ENCODE data around the gene HRNR. TPM values are rescaled to one million over a fixed set of nuclear protein-coding genes. Genes with fewer than 3 reads are reported as not detected.
"Not testable (repeated sequence)": the region's sequence is repeated elsewhere in the genome, so short reads cannot be mapped to it uniquely, and the experiment has no call there.

The HRNR gene
- polyA plus RNA-seq, 1 of the 3 experiments (the other 2 are of a cell fraction), result not detected

- Histone ChIP-seq H3K4me3 (ENCODE audit: low read depth in 2 of 2, low read length in 1 of 2) (no peak overlapping the region), H3K9ac (no peak overlapping the region), H3K9me2 (no peaks in the 10 kb centered on the region), H2AFZ (ENCODE audit: low read depth) (no peak overlapping the region), H3K4me1 (ENCODE audit: control insufficient read depth in 1 of 2, insufficient read depth in 2 of 2, low read depth in 1 of 2, low read length in 1 of 2) (no peaks in the 10 kb centered on the region), H3K79me2 (ENCODE audit: insufficient read depth) (no peaks in the 10 kb centered on the region), H4K20me1 (ENCODE audit: insufficient read depth) (no peaks in the 10 kb centered on the region), H3K27me3 (ENCODE audit: insufficient read depth) (no peaks in the 10 kb centered on the region), H3F3A (replicated peaks; ENCODE audit: insufficient read depth) (no peaks in the 10 kb centered on the region), H3K9me3 (no peaks in the 10 kb centered on the region), H3K27ac (ENCODE audit: low read depth in 2 of 2, low read length in 1 of 2) (no peak overlapping the region), H3K36me3 (replicated peaks in 1 of 2; ENCODE audit: control insufficient read depth in 1 of 2, insufficient read depth in 2 of 2, low read length in 1 of 2) (no peaks in the 10 kb centered on the region), H3K4me2 (no peak overlapping the region)
- 14% methylated on average over 17 of the region's 24 CpGs for WGBS (ENCODE audit: low lambda C conversion rate)
- ChIA-PET CTCF (no interaction called here), POLR2A (no interaction called here)
- TF ChIP-seq FOXJ3 (CRISPR knock-in tag; IDR thresholded peaks at IDR 0.05), result no peak
- TF ChIP-seq PBX3 (IDR thresholded peaks at IDR 0.05), result no peak
- TF ChIP-seq SMC3 (IDR thresholded peaks at IDR 0.05; ENCODE audit: low read depth, low read length), result no peak
- no peak for TF ChIP-seq MEF2A (IDR thresholded peaks at IDR 0.05; ENCODE audit: borderline replicate concordance, low read depth)
- TF ChIP-seq NFIC (IDR thresholded peaks at IDR 0.05; ENCODE audit: borderline replicate concordance), result no peak
- no peak for TF ChIP-seq GATA2 (CRISPR knock-in tag; IDR thresholded peaks at IDR 0.05)
- TF ChIP-seq ELF1 (IDR thresholded peaks at IDR 0.05), result no peak
- no peak for TF ChIP-seq SIN3A (IDR thresholded peaks at IDR 0.05; ENCODE audit: borderline replicate concordance, low read depth, low read length)
- no peak for TF ChIP-seq NRF1 (IDR thresholded peaks at IDR 0.05; ENCODE audit: low read depth, low read length)
- no peak for DNase-seq
Observed at GRCh38 chr1:152218762-152219436, 5.1 kb downstream of the HRNR start.

- DNase-seq; POLR2A ChIA-PET; H2AFZ ChIP-seq (ENCODE audit: low read depth); H3K4me1 ChIP-seq (ENCODE audit: control insufficient read depth in 1 of 2, insufficient read depth in 2 of 2, low read depth in 1 of 2, low read length in 1 of 2); CTCF ChIA-PET; H3K9me3 ChIP-seq; H4K20me1 ChIP-seq (ENCODE audit: insufficient read depth); H3K27me3 ChIP-seq (ENCODE audit: insufficient read depth); H3K4me2 ChIP-seq; H3F3A ChIP-seq (replicated peaks; ENCODE audit: insufficient read depth); H3K79me2 ChIP-seq (ENCODE audit: insufficient read depth); H3K4me3 ChIP-seq (ENCODE audit: low read depth in 2 of 2, low read length in 1 of 2); H3K9me2 ChIP-seq; H3K36me3 ChIP-seq (replicated peaks in 1 of 2; ENCODE audit: control insufficient read depth in 1 of 2, insufficient read depth in 2 of 2, low read length in 1 of 2); H3K9ac ChIP-seq; H3K27ac ChIP-seq (ENCODE audit: low read depth in 2 of 2, low read length in 1 of 2): not testable (repeated sequence)
- WGBS (ENCODE audit: low lambda C conversion rate), result 12% methylated on average over 13 of the region's 13 CpGs
Observed at GRCh38 chr1:152215604-152216003, 8.4 kb downstream of the HRNR start.

- H4K20me1 ChIP-seq (ENCODE audit: insufficient read depth); DNase-seq; H3K79me2 ChIP-seq (ENCODE audit: insufficient read depth); H3K36me3 ChIP-seq (replicated peaks in 1 of 2; ENCODE audit: control insufficient read depth in 1 of 2, insufficient read depth in 2 of 2, low read length in 1 of 2); H3K9me3 ChIP-seq; H3K4me1 ChIP-seq (ENCODE audit: control insufficient read depth in 1 of 2, insufficient read depth in 2 of 2, low read depth in 1 of 2, low read length in 1 of 2); H3K9me2 ChIP-seq; H3K27me3 ChIP-seq (ENCODE audit: insufficient read depth); CTCF ChIA-PET; POLR2A ChIA-PET; H2AFZ ChIP-seq (ENCODE audit: low read depth); H3K9ac ChIP-seq; H3K27ac ChIP-seq (ENCODE audit: low read depth in 2 of 2, low read length in 1 of 2); H3K4me2 ChIP-seq; H3F3A ChIP-seq (replicated peaks; ENCODE audit: insufficient read depth); H3K4me3 ChIP-seq (ENCODE audit: low read depth in 2 of 2, low read length in 1 of 2): not testable (repeated sequence)
- WGBS (ENCODE audit: low lambda C conversion rate), result 5% methylated on average over 6 of the region's 21 CpGs
Observed at GRCh38 chr1:152214911-152215310, 9.1 kb downstream of the HRNR start.

All from SK-N-SH (cell line).